ENCODE results near the gene ATG16L1.

The ATG16L1 gene

GRCh38 chr2:233252227-233252626 lies 754 bp downstream of the ATG16L1 start:
- H3K36me3 ChIP-seq (ENCODE audit: insufficient read depth, low read length): peaks cover 13% of the 10 kb centered on the region
- peak overlapping the region; percentile 88 for H2AFZ ChIP-seq (ENCODE audit: low read depth, low read length)
- peaks cover 5% of the 10 kb centered on the region for H3K9me3 ChIP-seq (ENCODE audit: low read length)
- H3K4me3 ChIP-seq (ENCODE audit: low read length): peak overlapping the region; percentile 100
- no peaks in the 10 kb centered on the region for H3K27me3 ChIP-seq (ENCODE audit: insufficient read depth, low read length)
- H3K4me1 ChIP-seq (ENCODE audit: insufficient read depth, low read length): peaks cover 9% of the 10 kb centered on the region

GRCh38 chr2:233255151-233255550 lies 3.7 kb downstream of the ATG16L1 start:
- Histone ChIP-seq H3K27me3 (ENCODE audit: insufficient read depth, low read length) (no peaks in the 10 kb centered on the region), H3K36me3 (ENCODE audit: insufficient read depth, low read length) (peaks cover 33% of the 10 kb centered on the region), H3K4me1 (ENCODE audit: insufficient read depth, low read length) (peaks cover 9% of the 10 kb centered on the region), H2AFZ (ENCODE audit: low read depth, low read length) (no peak overlapping the region), H3K9me3 (ENCODE audit: low read length) (peaks cover 3% of the 10 kb centered on the region), H3K4me3 (ENCODE audit: low read length) (no peak overlapping the region)

- H3K4me1 ChIP-seq (ENCODE audit: insufficient read depth, low read length): peaks cover 9% of the 10 kb centered on the region
- no peak overlapping the region for H3K4me3 ChIP-seq (ENCODE audit: low read length)
- no peaks in the 10 kb centered on the region for H3K9me3 ChIP-seq (ENCODE audit: low read length)
- H3K27me3 ChIP-seq (ENCODE audit: insufficient read depth, low read length): no peaks in the 10 kb centered on the region
- peaks cover 39% of the 10 kb centered on the region for H3K36me3 ChIP-seq (ENCODE audit: insufficient read depth, low read length)
- H2AFZ ChIP-seq (ENCODE audit: low read depth, low read length): no peak overlapping the region
Observed at GRCh38 chr2:233256048-233256447, 4.6 kb downstream of the ATG16L1 start.

GRCh38 chr2:233258211-233258610 lies 6.7 kb downstream of the ATG16L1 start:
- Histone ChIP-seq H3K27me3 (ENCODE audit: insufficient read depth, low read length) (no peaks in the 10 kb centered on the region), H3K4me3 (ENCODE audit: low read length) (no peak overlapping the region), H3K36me3 (ENCODE audit: insufficient read depth, low read length) (peaks cover 59% of the 10 kb centered on the region), H3K9me3 (ENCODE audit: low read length) (no peaks in the 10 kb centered on the region), H3K4me1 (ENCODE audit: insufficient read depth, low read length) (no peaks in the 10 kb centered on the region), H2AFZ (ENCODE audit: low read depth, low read length) (no peak overlapping the region)

GRCh38 chr2:233259730-233260129 lies 8.3 kb downstream of the ATG16L1 start:
- no peaks in the 10 kb centered on the region for H3K27me3 ChIP-seq (ENCODE audit: insufficient read depth, low read length)
- no peak overlapping the region for H3K4me3 ChIP-seq (ENCODE audit: low read length)
- H2AFZ ChIP-seq (ENCODE audit: low read depth, low read length): no peak overlapping the region
- H3K36me3 ChIP-seq (ENCODE audit: insufficient read depth, low read length): peaks cover 73% of the 10 kb centered on the region
- H3K4me1 ChIP-seq (ENCODE audit: insufficient read depth, low read length): no peaks in the 10 kb centered on the region
- no peaks in the 10 kb centered on the region for H3K9me3 ChIP-seq (ENCODE audit: low read length)

- Histone ChIP-seq H3K9me3 (ENCODE audit: low read length) (no peaks in the 10 kb centered on the region), H3K4me3 (ENCODE audit: low read length) (no peak overlapping the region), H3K4me1 (ENCODE audit: insufficient read depth, low read length) (no peaks in the 10 kb centered on the region), H3K36me3 (ENCODE audit: insufficient read depth, low read length) (peaks cover 76% of the 10 kb centered on the region), H2AFZ (ENCODE audit: low read depth, low read length) (no peak overlapping the region), H3K27me3 (ENCODE audit: insufficient read depth, low read length) (no peaks in the 10 kb centered on the region)
Observed at GRCh38 chr2:233260661-233261060, 9.2 kb downstream of the ATG16L1 start.

GRCh38 chr2:233261819-233262555 lies 10.5 kb downstream of the ATG16L1 start:
- no peaks in the 10 kb centered on the region for H3K27me3 ChIP-seq (ENCODE audit: insufficient read depth, low read length)
- no peak overlapping the region for H3K4me3 ChIP-seq (ENCODE audit: low read length)
- H2AFZ ChIP-seq (ENCODE audit: low read depth, low read length): no peak overlapping the region
- H3K9me3 ChIP-seq (ENCODE audit: low read length): no peaks in the 10 kb centered on the region
- H3K4me1 ChIP-seq (ENCODE audit: insufficient read depth, low read length): no peaks in the 10 kb centered on the region
- peaks cover 78% of the 10 kb centered on the region for H3K36me3 ChIP-seq (ENCODE audit: insufficient read depth, low read length)

- Histone ChIP-seq H3K9me3 (ENCODE audit: low read length) (no peaks in the 10 kb centered on the region), H3K36me3 (ENCODE audit: insufficient read depth, low read length) (peaks cover 81% of the 10 kb centered on the region), H3K4me1 (ENCODE audit: insufficient read depth, low read length) (no peaks in the 10 kb centered on the region), H3K4me3 (ENCODE audit: low read length) (no peak overlapping the region), H2AFZ (ENCODE audit: low read depth, low read length) (no peak overlapping the region), H3K27me3 (ENCODE audit: insufficient read depth, low read length) (no peaks in the 10 kb centered on the region)
Observed at GRCh38 chr2:233262562-233262961, 11.1 kb downstream of the ATG16L1 start.

GRCh38 chr2:233263045-233263570 lies 11.6 kb downstream of the ATG16L1 start:
- no peaks in the 10 kb centered on the region for H3K27me3 ChIP-seq (ENCODE audit: insufficient read depth, low read length)
- H3K36me3 ChIP-seq (ENCODE audit: insufficient read depth, low read length): peaks cover 85% of the 10 kb centered on the region
- no peaks in the 10 kb centered on the region for H3K9me3 ChIP-seq (ENCODE audit: low read length)
- H2AFZ ChIP-seq (ENCODE audit: low read depth, low read length): no peak overlapping the region
- no peaks in the 10 kb centered on the region for H3K4me1 ChIP-seq (ENCODE audit: insufficient read depth, low read length)
- H3K4me3 ChIP-seq (ENCODE audit: low read length): no peak overlapping the region

GRCh38 chr2:233264667-233265066 lies 13.2 kb downstream of the ATG16L1 start:
- no peaks in the 10 kb centered on the region for H3K9me3 ChIP-seq (ENCODE audit: low read length)
- H3K4me1 ChIP-seq (ENCODE audit: insufficient read depth, low read length): no peaks in the 10 kb centered on the region
- H3K27me3 ChIP-seq (ENCODE audit: insufficient read depth, low read length): no peaks in the 10 kb centered on the region
- peaks cover 84% of the 10 kb centered on the region for H3K36me3 ChIP-seq (ENCODE audit: insufficient read depth, low read length)
- H3K4me3 ChIP-seq (ENCODE audit: low read length): no peak overlapping the region
- no peak overlapping the region for H2AFZ ChIP-seq (ENCODE audit: low read depth, low read length)

GRCh38 chr2:233265899-233266431 lies 14.5 kb downstream of the ATG16L1 start:
- peaks cover 87% of the 10 kb centered on the region for H3K36me3 ChIP-seq (ENCODE audit: insufficient read depth, low read length)

GRCh38 chr2:233266481-233266880 lies 15.0 kb downstream of the ATG16L1 start:
- H2AFZ ChIP-seq (ENCODE audit: low read depth, low read length): no peak overlapping the region
- no peak overlapping the region for H3K4me3 ChIP-seq (ENCODE audit: low read length)
- no peaks in the 10 kb centered on the region for H3K27me3 ChIP-seq (ENCODE audit: insufficient read depth, low read length)
- no peaks in the 10 kb centered on the region for H3K4me1 ChIP-seq (ENCODE audit: insufficient read depth, low read length)
- no peaks in the 10 kb centered on the region for H3K9me3 ChIP-seq (ENCODE audit: low read length)
- H3K36me3 ChIP-seq (ENCODE audit: insufficient read depth, low read length): peaks cover 85% of the 10 kb centered on the region

More at GRCh38 chr2:233265899-233266431, 14.5 kb downstream of the ATG16L1 start:
- Histone ChIP-seq H3K9me3 (ENCODE audit: low read length) (no peaks in the 10 kb centered on the region), H3K4me3 (ENCODE audit: low read length) (no peak overlapping the region), H2AFZ (ENCODE audit: low read depth, low read length) (no peak overlapping the region), H3K4me1 (ENCODE audit: insufficient read depth, low read length) (no peaks in the 10 kb centered on the region), H3K27me3 (ENCODE audit: insufficient read depth, low read length) (no peaks in the 10 kb centered on the region)

- H3K9me3 ChIP-seq (ENCODE audit: low read length): no peaks in the 10 kb centered on the region
- no peaks in the 10 kb centered on the region for H3K27me3 ChIP-seq (ENCODE audit: insufficient read depth, low read length)
- H3K36me3 ChIP-seq (ENCODE audit: insufficient read depth, low read length): peaks cover 85% of the 10 kb centered on the region
- no peak overlapping the region for H2AFZ ChIP-seq (ENCODE audit: low read depth, low read length)
- no peak overlapping the region for H3K4me3 ChIP-seq (ENCODE audit: low read length)
- H3K4me1 ChIP-seq (ENCODE audit: insufficient read depth, low read length): no peaks in the 10 kb centered on the region
Observed at GRCh38 chr2:233267516-233268245, 16.2 kb downstream of the ATG16L1 start.

Data from neuron (in vitro differentiated cells).